ENCODE results near the gene REV3L.

DNA sequence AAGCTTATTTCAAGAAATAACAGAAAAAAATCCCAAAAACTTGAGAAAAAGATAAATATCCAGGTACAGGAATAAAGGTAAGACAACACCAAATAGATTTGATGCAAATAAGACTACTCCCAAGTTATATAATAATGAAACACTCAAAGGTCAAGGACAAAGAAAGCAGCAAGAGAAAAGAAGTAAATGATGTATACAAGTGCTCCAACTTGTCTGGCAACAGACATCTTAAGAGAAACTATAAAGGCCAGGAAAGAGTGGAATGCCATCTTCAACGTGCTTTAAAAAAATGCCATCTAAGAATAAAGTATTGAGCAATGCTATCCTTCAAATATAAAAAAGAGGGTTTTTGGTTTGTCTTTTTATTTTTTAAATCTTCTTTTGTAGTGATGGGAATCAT is 54.2 kb downstream of the REV3L start:
- TF ChIP-seq, protein P1, sequence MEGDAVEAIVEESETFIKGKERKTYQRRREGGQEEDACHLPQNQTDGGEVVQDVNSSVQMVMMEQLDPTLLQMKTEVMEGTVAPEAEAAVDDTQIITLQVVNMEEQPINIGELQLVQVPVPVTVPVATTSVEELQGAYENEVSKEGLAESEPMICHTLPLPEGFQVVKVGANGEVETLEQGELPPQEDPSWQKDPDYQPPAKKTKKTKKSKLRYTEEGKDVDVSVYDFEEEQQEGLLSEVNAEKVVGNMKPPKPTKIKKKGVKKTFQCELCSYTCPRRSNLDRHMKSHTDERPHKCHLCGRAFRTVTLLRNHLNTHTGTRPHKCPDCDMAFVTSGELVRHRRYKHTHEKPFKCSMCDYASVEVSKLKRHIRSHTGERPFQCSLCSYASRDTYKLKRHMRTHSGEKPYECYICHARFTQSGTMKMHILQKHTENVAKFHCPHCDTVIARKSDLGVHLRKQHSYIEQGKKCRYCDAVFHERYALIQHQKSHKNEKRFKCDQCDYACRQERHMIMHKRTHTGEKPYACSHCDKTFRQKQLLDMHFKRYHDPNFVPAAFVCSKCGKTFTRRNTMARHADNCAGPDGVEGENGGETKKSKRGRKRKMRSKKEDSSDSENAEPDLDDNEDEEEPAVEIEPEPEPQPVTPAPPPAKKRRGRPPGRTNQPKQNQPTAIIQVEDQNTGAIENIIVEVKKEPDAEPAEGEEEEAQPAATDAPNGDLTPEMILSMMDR (IDR thresholded peaks at IDR 0.05; ENCODE audit: insufficient read depth, low read depth, low read length), result no peak
- no peak for TF ChIP-seq EZH2 (IDR thresholded peaks at IDR 0.05; ENCODE audit: insufficient read depth, low read length)
